PC-9 (cell line): ENCODE data around the gene MLN. TPM values are rescaled to one million over a fixed set of nuclear protein-coding genes. Genes with fewer than 3 reads are reported as not detected.

Experiments used
- BruUV-seq: library from RNA; stranded (reverse); fragments of 400-500 nt; replicated peaks from 2 replicates; lab custom pipeline; 2021; lab: Mats Ljungman, UMichigan
- CTCF ChIA-PET: fragments of 300-600 bp; sonication (Branson Sonifier 250); formaldehyde crosslinking; loops from one replicate; lab custom pipeline; 2022; ENCODE audit warnings: antibody characterized with exemption; lab: Charles Lee
- POLR2A ChIA-PET: fragments of 300-600 bp; sonication (Branson Sonifier 250); formaldehyde crosslinking; loops from one replicate; lab custom pipeline; 2022; ENCODE audit warnings: antibody characterized with exemption; ENCODE audit not compliant: unreplicated experiment; lab: Charles Lee
- DNase-seq, 2 experiments: peaks; one replicate each; pipeline versions ENCODE4 v3.0.0 to v3.0.0-alpha.2; 2015 to 2022; ENCODE audit warnings: mixed read lengths in 1 of 2
- H2AFZ ChIP-seq: fragments of 200-600 bp; sonication (generic); 2 replicates; pipeline ENCODE4 v1.8.1; 2017; ENCODE audit warnings: antibody characterized with exemption
- H3F3A ChIP-seq: fragments of 200-600 bp; sonication (generic); 2 replicates; pipeline ENCODE4 v1.8.1; 2017; ENCODE audit warnings: antibody characterized with exemption, mild to moderate bottlenecking, low read depth; ENCODE audit not compliant: insufficient read depth
- H3K27ac ChIP-seq: fragments of 200-600 bp; sonication (generic); 2 replicates; pipeline ENCODE4 v1.6.1; 2016; ENCODE audit warnings: mixed run types
- H3K27me3 ChIP-seq: fragments of 200-600 bp; sonication (generic); 2 replicates; pipeline ENCODE4 v1.6.1; 2016; ENCODE audit warnings: low read depth, mixed run types; ENCODE audit not compliant: insufficient read depth
- H3K36me3 ChIP-seq: fragments of 200-600 bp; sonication (generic); 2 replicates; pipeline ENCODE4 v1.6.1; 2016; ENCODE audit warnings: low read depth, mixed run types
- H3K4me1 ChIP-seq: fragments of 200-600 bp; sonication (generic); replicated peaks from 2 replicates; pipeline ENCODE4 v1.6.1; 2016; ENCODE audit warnings: mixed run types; ENCODE audit not compliant: insufficient read depth
- H3K4me2 ChIP-seq: fragments of 200-600 bp; sonication (generic); 2 replicates; pipeline ENCODE4 v1.6.1; 2017; ENCODE audit warnings: mixed run types
- H3K4me3 ChIP-seq: fragments of 200-600 bp; sonication (generic); 2 replicates; pipeline ENCODE4 v1.6.1; 2016; ENCODE audit warnings: mixed run types
- H3K79me2 ChIP-seq: fragments of 200-600 bp; sonication (generic); 2 replicates; pipeline ENCODE4 v1.6.1; 2017; ENCODE audit warnings: low read depth, mixed run types
- H3K9me2 ChIP-seq: fragments of 200-600 bp; sonication (generic); 2 replicates; pipeline ENCODE4 v1.8.1; 2017; ENCODE audit warnings: mild to moderate bottlenecking; ENCODE audit not compliant: insufficient read depth
- H3K9me3 ChIP-seq: fragments of 200-600 bp; sonication (generic); 2 replicates; pipeline ENCODE4 v1.8.1; 2016; ENCODE audit warnings: low read depth; ENCODE audit not compliant: insufficient read depth
- H4K20me1 ChIP-seq: fragments of 200-600 bp; sonication (generic); 2 replicates; pipeline ENCODE4 v1.8.1; 2017; ENCODE audit not compliant: insufficient read depth
- EZH2 ChIP-seq: fragments of 200-600 bp; sonication (generic); IDR thresholded peaks from 2 replicates; pipeline ENCODE4 v1.8.0; 2017; ENCODE audit warnings: antibody characterized with exemption, low read depth
- intact Hi-C: fragments of 100-400 bp; cut with micrococcal nuclease; formaldehyde crosslinking; loops from one replicate; pipeline ENCODE4 v1.10.0; 2022; ENCODE audit not compliant: unreplicated experiment
- total RNA-seq: library from RNA; stranded (reverse); gene quantifications from 2 replicates; pipeline ENCODE4 v1.2.3, GENCODE V29; 2021
- TF ChIP-seq, protein P1 (sequence below): fragments of 200-600 bp; sonication (generic); conservative IDR thresholded peaks from 2 replicates; pipeline ENCODE4 v1.6.1; 2017; ENCODE audit warnings: mixed run types, antibody characterized with exemption, mild to moderate bottlenecking, moderate library complexity

The MLN gene
- total RNA-seq, 1 experiment from 2014 or later: not detected

DNA sequence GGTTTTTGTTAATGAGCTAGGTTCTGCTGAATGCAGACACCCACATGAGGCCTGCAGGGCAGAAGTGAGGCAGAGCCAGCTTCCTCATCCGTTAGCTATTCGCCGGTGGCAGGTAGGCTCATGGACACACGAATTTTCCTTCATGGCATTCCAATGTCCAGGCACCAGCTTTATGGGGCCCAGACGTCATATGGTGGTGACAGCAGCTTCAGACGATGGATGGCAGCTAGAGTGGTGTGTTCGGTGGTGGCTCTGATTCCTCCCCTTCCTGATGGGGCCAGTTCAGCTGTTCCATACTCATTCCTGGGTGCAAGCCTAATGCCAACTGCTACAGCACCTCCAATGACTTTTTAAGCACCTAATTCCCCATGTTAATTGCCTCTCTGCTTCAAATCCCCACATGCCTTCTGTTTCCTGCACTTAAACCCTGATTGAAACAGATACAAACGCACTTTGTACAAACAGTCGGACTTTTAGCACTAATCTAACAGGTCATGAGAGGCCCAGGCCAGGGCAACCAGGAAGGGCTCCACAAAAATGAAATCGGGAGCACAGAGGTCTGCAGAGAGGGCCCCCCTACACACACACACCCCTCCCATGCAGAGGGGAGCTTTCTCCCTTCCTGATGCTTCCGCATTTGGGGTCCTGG, 35.7 kb upstream of the MLN start:
- peaks cover 27% of the 10 kb centered on the region for H3F3A ChIP-seq
- POLR2A ChIA-PET: interaction anchor here (0.7 kb wide), 1 partner anchor 269 kb away, joined by 3 read pairs; no protein-coding TSS in a partner anchor
- no peak for DNase-seq
- H3K36me3 ChIP-seq: no peaks in the 10 kb centered on the region
- H3K4me2 ChIP-seq: peak overlapping the region; percentile 66
- no peak overlapping the region for H3K4me3 ChIP-seq
- no peaks in the 10 kb centered on the region for H3K27me3 ChIP-seq
- no peak overlapping the region for H2AFZ ChIP-seq
- no peaks in the 10 kb centered on the region for H3K79me2 ChIP-seq
- no TSS peak for BruUV-seq
- TF ChIP-seq, protein P1, sequence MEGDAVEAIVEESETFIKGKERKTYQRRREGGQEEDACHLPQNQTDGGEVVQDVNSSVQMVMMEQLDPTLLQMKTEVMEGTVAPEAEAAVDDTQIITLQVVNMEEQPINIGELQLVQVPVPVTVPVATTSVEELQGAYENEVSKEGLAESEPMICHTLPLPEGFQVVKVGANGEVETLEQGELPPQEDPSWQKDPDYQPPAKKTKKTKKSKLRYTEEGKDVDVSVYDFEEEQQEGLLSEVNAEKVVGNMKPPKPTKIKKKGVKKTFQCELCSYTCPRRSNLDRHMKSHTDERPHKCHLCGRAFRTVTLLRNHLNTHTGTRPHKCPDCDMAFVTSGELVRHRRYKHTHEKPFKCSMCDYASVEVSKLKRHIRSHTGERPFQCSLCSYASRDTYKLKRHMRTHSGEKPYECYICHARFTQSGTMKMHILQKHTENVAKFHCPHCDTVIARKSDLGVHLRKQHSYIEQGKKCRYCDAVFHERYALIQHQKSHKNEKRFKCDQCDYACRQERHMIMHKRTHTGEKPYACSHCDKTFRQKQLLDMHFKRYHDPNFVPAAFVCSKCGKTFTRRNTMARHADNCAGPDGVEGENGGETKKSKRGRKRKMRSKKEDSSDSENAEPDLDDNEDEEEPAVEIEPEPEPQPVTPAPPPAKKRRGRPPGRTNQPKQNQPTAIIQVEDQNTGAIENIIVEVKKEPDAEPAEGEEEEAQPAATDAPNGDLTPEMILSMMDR: no peak
- no peak for TF ChIP-seq EZH2
- peak overlapping the region; percentile 80 for H3K27ac ChIP-seq
- H3K9me3 ChIP-seq: no peaks in the 10 kb centered on the region
- H3K4me1 ChIP-seq: peaks cover 33% of the 10 kb centered on the region
- intact Hi-C loops: loop anchor here (2.0 kb wide), 1 partner anchor 51 kb away; the partner anchor contains the start of gene LEMD2
- no peaks in the 10 kb centered on the region for H3K9me2 ChIP-seq
- CTCF ChIA-PET: no interaction called here
- H4K20me1 ChIP-seq: no peaks in the 10 kb centered on the region

DNA sequence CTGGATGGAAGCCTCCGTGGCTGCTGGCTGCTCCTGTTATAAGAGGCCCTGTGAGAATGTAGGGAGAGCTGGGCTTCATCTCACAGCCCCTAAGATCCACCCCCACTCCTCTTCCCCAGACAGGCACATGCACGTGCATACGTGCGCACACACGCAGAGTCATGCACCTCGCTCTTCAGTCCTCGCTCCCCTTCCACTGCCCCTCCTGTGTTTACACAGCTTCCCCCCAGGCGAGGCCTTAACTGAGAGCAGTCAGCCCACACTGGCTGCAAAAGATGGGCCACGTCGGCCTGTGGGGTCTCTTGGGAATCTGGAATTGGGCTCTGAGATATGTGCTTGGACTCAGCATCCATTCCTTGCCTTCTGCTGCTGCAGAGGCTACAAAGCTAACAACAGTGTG, 35.2 kb upstream of the MLN start:
- no peak for DNase-seq
- no peaks in the 10 kb centered on the region for H3K36me3 ChIP-seq
- no peak overlapping the region for H2AFZ ChIP-seq
- H3K27ac ChIP-seq: peak overlapping the region; percentile 80; the same call in 1 of the 2 replicates
- peaks cover 27% of the 10 kb centered on the region for H3F3A ChIP-seq
- no peaks in the 10 kb centered on the region for H3K79me2 ChIP-seq
- H3K4me2 ChIP-seq: peak overlapping the region; percentile 66
- TF ChIP-seq, protein P1: no peak
- no peak for TF ChIP-seq EZH2
- no peaks in the 10 kb centered on the region for H3K9me2 ChIP-seq
- no peaks in the 10 kb centered on the region for H3K27me3 ChIP-seq
- no TSS peak for BruUV-seq
- H3K9me3 ChIP-seq: no peaks in the 10 kb centered on the region
- CTCF ChIA-PET: no interaction called here
- POLR2A ChIA-PET: no interaction called here
- intact Hi-C loops: no loop called here
- no peaks in the 10 kb centered on the region for H4K20me1 ChIP-seq
- H3K4me1 ChIP-seq: peaks cover 33% of the 10 kb centered on the region
- H3K4me3 ChIP-seq: no peak overlapping the region

DNA sequence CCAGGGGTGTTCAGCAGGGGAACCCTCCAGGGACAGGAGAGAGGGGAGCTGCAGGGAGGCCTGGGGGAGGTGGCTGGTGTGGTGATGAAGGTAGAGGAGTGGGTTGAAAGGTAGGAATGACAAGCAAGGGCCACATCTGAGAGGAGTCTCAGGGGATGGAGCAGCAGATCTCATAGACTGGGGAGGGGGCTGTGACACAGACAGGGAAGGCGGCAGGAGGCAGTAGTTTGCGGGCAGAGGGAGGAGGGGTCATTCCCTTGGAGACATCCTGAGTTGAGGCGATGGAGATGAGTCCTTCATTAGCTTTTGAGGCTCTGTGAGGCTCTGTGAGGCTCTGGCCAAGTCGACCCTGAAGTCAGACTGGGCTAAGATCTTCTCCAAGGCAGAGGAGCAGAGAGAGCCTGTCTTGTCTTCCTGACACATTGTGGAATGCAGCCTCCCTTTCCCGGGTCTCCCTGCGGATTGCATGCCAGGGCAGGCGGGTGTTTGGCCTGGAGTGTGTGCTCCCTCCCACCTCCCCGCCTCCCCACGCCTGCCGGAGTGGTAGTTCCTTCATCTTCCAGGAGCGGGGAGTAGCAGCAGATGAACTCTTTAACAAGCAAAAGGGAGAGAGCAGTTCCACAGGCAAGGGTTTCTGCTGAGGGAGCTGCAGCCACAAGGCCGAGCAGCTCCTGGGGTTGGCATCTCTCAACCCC, 34.3 kb upstream of the MLN start:
- H2AFZ ChIP-seq: no peak overlapping the region
- peaks cover 33% of the 10 kb centered on the region for H3K4me1 ChIP-seq
- no TSS peak for BruUV-seq
- no peak overlapping the region for H3K27ac ChIP-seq
- POLR2A ChIA-PET: no interaction called here
- no peaks in the 10 kb centered on the region for H3K9me3 ChIP-seq
- no peaks in the 10 kb centered on the region for H3K79me2 ChIP-seq
- peaks cover 27% of the 10 kb centered on the region for H3F3A ChIP-seq
- no peak overlapping the region for H3K4me2 ChIP-seq
- H3K9me2 ChIP-seq: no peaks in the 10 kb centered on the region
- no peak for DNase-seq
- intact Hi-C loops: no loop called here
- H3K36me3 ChIP-seq: no peaks in the 10 kb centered on the region
- H3K27me3 ChIP-seq: no peaks in the 10 kb centered on the region
- CTCF ChIA-PET: no interaction called here
- H3K4me3 ChIP-seq: no peak overlapping the region
- no peaks in the 10 kb centered on the region for H4K20me1 ChIP-seq
- TF ChIP-seq, protein P1: no peak
- TF ChIP-seq EZH2: no peak
